WTC11 (cell line): Measurements from ENCODE around the gene SMIM10. TPM values are rescaled to one million over a fixed set of nuclear protein-coding genes. Genes with fewer than 3 reads are reported as not detected.

Experiments used
- ATAC-seq: fragments of 200-7000 bp; cut with Tn5 transposase; 2 replicates; pipeline ENCODE4 v1.10.0; 2021; ENCODE audit warnings: mild to moderate bottlenecking, moderate library complexity
- CTCF ChIA-PET: fragments of 300-600 bp; sonication (Branson Sonifier 250); formaldehyde crosslinking; loops from one replicate; lab custom pipeline; 2021; ENCODE audit warnings: antibody characterized with exemption; lab: Charles Lee
- POLR2A ChIA-PET: fragments of 350-600 bp; sonication (Branson Sonifier 250); formaldehyde crosslinking; loops from one replicate; lab custom pipeline; 2021; ENCODE audit warnings: antibody characterized with exemption; lab: Charles Lee
- DNase-seq: peaks from one replicate; pipeline ENCODE4 v3.0.0; 2021; ENCODE audit warnings: low spot score
- H3K27ac Mint-ChIP-seq: 2 replicates; pipeline ENCODE4 v1.8.0; 2021; ENCODE audit warnings: mixed read lengths
- H3K27me3 Mint-ChIP-seq: 2 replicates; pipeline ENCODE4 v1.8.0; 2021; ENCODE audit warnings: low read depth, mild to moderate bottlenecking, moderate library complexity, mixed read lengths
- H3K36me3 Mint-ChIP-seq: 2 replicates; pipeline ENCODE4 v1.8.0; 2021; ENCODE audit warnings: mixed read lengths
- H3K4me1 Mint-ChIP-seq: 2 replicates; pipeline ENCODE4 v1.8.0; 2022; ENCODE audit warnings: mixed read lengths
- H3K4me3 Mint-ChIP-seq: 2 replicates; pipeline ENCODE4 v1.8.0; 2021; ENCODE audit warnings: mild to moderate bottlenecking, moderate library complexity, mixed read lengths
- H3K9me3 Mint-ChIP-seq: 2 replicates; pipeline ENCODE4 v1.8.0; 2021; ENCODE audit warnings: mixed read lengths
- ATF3 ChIP-seq: sonication (generic); formaldehyde crosslinking; conservative IDR thresholded peaks from 2 replicates; pipeline ENCODE4 v1.8.1; 2022; ENCODE audit warnings: mild to moderate bottlenecking, missing genetic modification reagents
- CDX4 ChIP-seq: fragments of 250-450 bp; sonication (Bioruptor Pico); IDR thresholded peaks from 2 replicates; pipeline ENCODE4 v1.9.0; 2021; ENCODE audit warnings: moderate library complexity, mild to moderate bottlenecking, inconsistent platforms, borderline replicate concordance
- ELF4 ChIP-seq: sonication (generic); formaldehyde crosslinking; IDR thresholded peaks from 2 replicates; pipeline ENCODE4 v1.8.1; 2022; ENCODE audit warnings: low read depth, mild to moderate bottlenecking, moderate library complexity, missing genetic modification reagents
- KAT7 ChIP-seq: sonication (generic); formaldehyde crosslinking; IDR thresholded peaks from 2 replicates; pipeline ENCODE4 v1.8.1; 2023; ENCODE audit warnings: missing genetic modification reagents, mild to moderate bottlenecking, borderline replicate concordance
- MYBL2 ChIP-seq: sonication (generic); formaldehyde crosslinking; IDR thresholded peaks from 2 replicates; pipeline ENCODE4 v1.8.1; 2023; ENCODE audit warnings: mild to moderate bottlenecking, moderate library complexity, missing genetic modification reagents
- NFATC4 ChIP-seq: fragments of 250-450 bp; sonication (Bioruptor Pico); IDR thresholded peaks from 2 replicates; pipeline ENCODE4 v1.9.0; 2021; ENCODE audit warnings: mild to moderate bottlenecking
- NFYB ChIP-seq: sonication (generic); formaldehyde crosslinking; conservative IDR thresholded peaks from 2 replicates; pipeline ENCODE4 v1.8.0; 2022; ENCODE audit warnings: low read depth, missing genetic modification reagents
- RELA ChIP-seq: sonication (generic); formaldehyde crosslinking; IDR thresholded peaks from 2 replicates; pipeline ENCODE4 v1.8.1; 2022; ENCODE audit warnings: missing genetic modification reagents, mild to moderate bottlenecking, borderline replicate concordance
- TCF7 ChIP-seq: sonication (generic); formaldehyde crosslinking; IDR thresholded peaks from 2 replicates; pipeline ENCODE4 v1.8.0; 2022; ENCODE audit warnings: mild to moderate bottlenecking, low read depth, missing genetic modification reagents, moderate library complexity
- ZNF121 ChIP-seq: sonication (generic); formaldehyde crosslinking; IDR thresholded peaks from 2 replicates; pipeline ENCODE4 v1.8.0; 2023; ENCODE audit warnings: missing genetic modification reagents
- ZNF219 ChIP-seq: sonication (generic); formaldehyde crosslinking; IDR thresholded peaks from 2 replicates; pipeline ENCODE4 v1.8.0; 2023; ENCODE audit warnings: missing genetic modification reagents, mild to moderate bottlenecking, borderline replicate concordance
- ZNF281 ChIP-seq: sonication (generic); formaldehyde crosslinking; IDR thresholded peaks from 2 replicates; pipeline ENCODE4 v1.8.0; 2023; ENCODE audit warnings: mild to moderate bottlenecking, missing genetic modification reagents
- ZNF416 ChIP-seq: fragments of 250-450 bp; sonication (Bioruptor Pico); IDR thresholded peaks from 2 replicates; pipeline ENCODE4 v1.9.0; 2021; ENCODE audit warnings: mild to moderate bottlenecking, inconsistent platforms
- ZSCAN18 ChIP-seq: fragments of 250-450 bp; sonication (Bioruptor Pico); IDR thresholded peaks from 2 replicates; pipeline ENCODE4 v2.1.2; 2022; ENCODE audit warnings: mild to moderate bottlenecking, moderate library complexity
- total RNA-seq: library from RNA; stranded (reverse); gene quantifications from 3 replicates; pipeline ENCODE4 v1.2.3, GENCODE V29; 2021
- TF ChIP-seq, protein P1 (sequence below): fragments of 250-450 bp; sonication (Bioruptor Pico); IDR thresholded peaks from 2 replicates; pipeline ENCODE4 v1.9.0; 2021; ENCODE audit warnings: mild to moderate bottlenecking
- TF ChIP-seq, protein P2 (sequence below): fragments of 250-450 bp; sonication (Bioruptor Pico); IDR thresholded peaks from 2 replicates; pipeline ENCODE4 v1.9.0; 2021; ENCODE audit warnings: mild to moderate bottlenecking
- TF ChIP-seq, protein P3 (sequence below): sonication (generic); formaldehyde crosslinking; IDR thresholded peaks from 2 replicates; pipeline ENCODE4 v1.8.0; 2022; ENCODE audit warnings: mild to moderate bottlenecking, missing genetic modification reagents
- TF ChIP-seq, protein P4 (sequence below): sonication (generic); formaldehyde crosslinking; IDR thresholded peaks from 2 replicates; pipeline ENCODE4 v1.8.1; 2023; ENCODE audit warnings: mild to moderate bottlenecking, missing genetic modification reagents, moderate library complexity
- TF ChIP-seq, protein P5 (sequence below): sonication (generic); formaldehyde crosslinking; IDR thresholded peaks from 2 replicates; pipeline ENCODE4 v1.8.1; 2022; ENCODE audit warnings: mild to moderate bottlenecking, missing genetic modification reagents, moderate library complexity, borderline replicate concordance

SMIM10 gene
- total RNA-seq, 1 experiment from 2014 or later, result 1.3 TPM

GRCh38 chrX:134971926-134972325 is 18.9 kb upstream of the SMIM10 start (continued):
- no peak for TF ChIP-seq CDX4 (CRISPR knock-in tag)
- TF ChIP-seq, protein P1, sequence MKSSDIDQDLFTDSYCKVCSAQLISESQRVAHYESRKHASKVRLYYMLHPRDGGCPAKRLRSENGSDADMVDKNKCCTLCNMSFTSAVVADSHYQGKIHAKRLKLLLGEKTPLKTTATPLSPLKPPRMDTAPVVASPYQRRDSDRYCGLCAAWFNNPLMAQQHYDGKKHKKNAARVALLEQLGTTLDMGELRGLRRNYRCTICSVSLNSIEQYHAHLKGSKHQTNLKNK, result no peak

DNA sequence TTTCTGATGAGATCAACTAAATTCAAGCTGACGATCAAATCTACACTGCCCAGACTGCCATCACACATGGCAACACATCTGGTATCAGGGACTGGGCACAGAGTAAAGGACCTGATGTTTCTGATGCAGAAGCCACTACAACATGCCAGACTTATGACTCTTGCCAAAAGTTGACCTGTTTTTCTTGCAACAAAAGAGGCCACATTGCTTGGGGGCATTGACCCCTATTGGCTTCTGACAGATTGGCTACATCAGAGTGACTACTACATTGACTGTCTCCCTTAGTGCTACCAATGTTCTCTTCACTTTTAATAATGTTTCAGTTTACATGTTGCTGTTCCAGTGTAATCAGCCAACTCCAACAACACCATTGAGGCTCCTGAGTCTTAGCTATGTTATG is 15.3 kb upstream of the SMIM10 start:
- ChIA-PET CTCF (no interaction called here), POLR2A (no interaction called here)
- Mint-ChIP-seq H3K36me3 (no peaks in the 10 kb centered on the region), H3K27ac (no peak overlapping the region), H3K9me3 (0 out of 2 replicates have a peak, but pooled peaks cover 7% of the 10 kb centered on the region), H3K4me1 (no peaks in the 10 kb centered on the region), H3K4me3 (no peak overlapping the region), H3K27me3 (no peaks in the 10 kb centered on the region; the same call in 1 of the 2 replicates)
- TF ChIP-seq ZNF416, result no peak
- TF ChIP-seq NFATC4 (CRISPR knock-in tag), result no peak
- no peak for TF ChIP-seq MYBL2 (CRISPR knock-in tag)
- TF ChIP-seq TCF7 (CRISPR knock-in tag), result no peak
- no peak for TF ChIP-seq ATF3 (CRISPR knock-in tag)
- TF ChIP-seq, protein P2, sequence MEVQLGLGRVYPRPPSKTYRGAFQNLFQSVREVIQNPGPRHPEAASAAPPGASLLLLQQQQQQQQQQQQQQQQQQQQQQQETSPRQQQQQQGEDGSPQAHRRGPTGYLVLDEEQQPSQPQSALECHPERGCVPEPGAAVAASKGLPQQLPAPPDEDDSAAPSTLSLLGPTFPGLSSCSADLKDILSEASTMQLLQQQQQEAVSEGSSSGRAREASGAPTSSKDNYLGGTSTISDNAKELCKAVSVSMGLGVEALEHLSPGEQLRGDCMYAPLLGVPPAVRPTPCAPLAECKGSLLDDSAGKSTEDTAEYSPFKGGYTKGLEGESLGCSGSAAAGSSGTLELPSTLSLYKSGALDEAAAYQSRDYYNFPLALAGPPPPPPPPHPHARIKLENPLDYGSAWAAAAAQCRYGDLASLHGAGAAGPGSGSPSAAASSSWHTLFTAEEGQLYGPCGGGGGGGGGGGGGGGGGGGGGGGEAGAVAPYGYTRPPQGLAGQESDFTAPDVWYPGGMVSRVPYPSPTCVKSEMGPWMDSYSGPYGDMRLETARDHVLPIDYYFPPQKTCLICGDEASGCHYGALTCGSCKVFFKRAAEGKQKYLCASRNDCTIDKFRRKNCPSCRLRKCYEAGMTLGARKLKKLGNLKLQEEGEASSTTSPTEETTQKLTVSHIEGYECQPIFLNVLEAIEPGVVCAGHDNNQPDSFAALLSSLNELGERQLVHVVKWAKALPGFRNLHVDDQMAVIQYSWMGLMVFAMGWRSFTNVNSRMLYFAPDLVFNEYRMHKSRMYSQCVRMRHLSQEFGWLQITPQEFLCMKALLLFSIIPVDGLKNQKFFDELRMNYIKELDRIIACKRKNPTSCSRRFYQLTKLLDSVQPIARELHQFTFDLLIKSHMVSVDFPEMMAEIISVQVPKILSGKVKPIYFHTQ (CRISPR knock-in tag), result no peak
- no peak for TF ChIP-seq ZNF281 (CRISPR knock-in tag)
- TF ChIP-seq ZSCAN18, result no peak
- TF ChIP-seq, protein P3, sequence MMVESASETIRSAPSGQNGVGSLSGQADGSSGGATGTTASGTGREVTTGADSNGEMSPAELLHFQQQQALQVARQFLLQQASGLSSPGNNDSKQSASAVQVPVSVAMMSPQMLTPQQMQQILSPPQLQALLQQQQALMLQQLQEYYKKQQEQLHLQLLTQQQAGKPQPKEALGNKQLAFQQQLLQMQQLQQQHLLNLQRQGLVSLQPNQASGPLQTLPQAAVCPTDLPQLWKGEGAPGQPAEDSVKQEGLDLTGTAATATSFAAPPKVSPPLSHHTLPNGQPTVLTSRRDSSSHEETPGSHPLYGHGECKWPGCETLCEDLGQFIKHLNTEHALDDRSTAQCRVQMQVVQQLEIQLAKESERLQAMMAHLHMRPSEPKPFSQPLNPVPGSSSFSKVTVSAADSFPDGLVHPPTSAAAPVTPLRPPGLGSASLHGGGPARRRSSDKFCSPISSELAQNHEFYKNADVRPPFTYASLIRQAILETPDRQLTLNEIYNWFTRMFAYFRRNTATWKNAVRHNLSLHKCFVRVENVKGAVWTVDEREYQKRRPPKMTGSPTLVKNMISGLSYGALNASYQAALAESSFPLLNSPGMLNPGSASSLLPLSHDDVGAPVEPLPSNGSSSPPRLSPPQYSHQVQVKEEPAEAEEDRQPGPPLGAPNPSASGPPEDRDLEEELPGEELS (CRISPR knock-in tag), result no peak
- no peak for TF ChIP-seq ELF4 (CRISPR knock-in tag)
- no peak for TF ChIP-seq KAT7 (CRISPR knock-in tag)
- DNase-seq, result no peak
- no peak for ATAC-seq

GRCh38 chrX:134981910-134982309 is 8.9 kb upstream of the SMIM10 start:
- DNase-seq, result no peak
- no peak for TF ChIP-seq ZNF219 (CRISPR knock-in tag)
- no peak for TF ChIP-seq ZNF121
- TF ChIP-seq, protein P4, sequence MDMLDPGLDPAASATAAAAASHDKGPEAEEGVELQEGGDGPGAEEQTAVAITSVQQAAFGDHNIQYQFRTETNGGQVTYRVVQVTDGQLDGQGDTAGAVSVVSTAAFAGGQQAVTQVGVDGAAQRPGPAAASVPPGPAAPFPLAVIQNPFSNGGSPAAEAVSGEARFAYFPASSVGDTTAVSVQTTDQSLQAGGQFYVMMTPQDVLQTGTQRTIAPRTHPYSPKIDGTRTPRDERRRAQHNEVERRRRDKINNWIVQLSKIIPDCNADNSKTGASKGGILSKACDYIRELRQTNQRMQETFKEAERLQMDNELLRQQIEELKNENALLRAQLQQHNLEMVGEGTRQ (CRISPR knock-in tag), result no peak
- TF ChIP-seq, protein P5, sequence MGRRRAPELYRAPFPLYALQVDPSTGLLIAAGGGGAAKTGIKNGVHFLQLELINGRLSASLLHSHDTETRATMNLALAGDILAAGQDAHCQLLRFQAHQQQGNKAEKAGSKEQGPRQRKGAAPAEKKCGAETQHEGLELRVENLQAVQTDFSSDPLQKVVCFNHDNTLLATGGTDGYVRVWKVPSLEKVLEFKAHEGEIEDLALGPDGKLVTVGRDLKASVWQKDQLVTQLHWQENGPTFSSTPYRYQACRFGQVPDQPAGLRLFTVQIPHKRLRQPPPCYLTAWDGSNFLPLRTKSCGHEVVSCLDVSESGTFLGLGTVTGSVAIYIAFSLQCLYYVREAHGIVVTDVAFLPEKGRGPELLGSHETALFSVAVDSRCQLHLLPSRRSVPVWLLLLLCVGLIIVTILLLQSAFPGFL (CRISPR knock-in tag), result no peak
- no peak for TF ChIP-seq NFYB
- no peak for TF ChIP-seq RELA (CRISPR knock-in tag)
- Mint-ChIP-seq H3K36me3 (no peaks in the 10 kb centered on the region), H3K4me3 (no peak overlapping the region), H3K9me3 (no peaks in the 10 kb centered on the region), H3K4me1 (no peaks in the 10 kb centered on the region), H3K27me3 (no peaks in the 10 kb centered on the region; the same call in 1 of the 2 replicates), H3K27ac (no peak overlapping the region)
- no peak for ATAC-seq
- POLR2A ChIA-PET, result no interaction called here
- CTCF ChIA-PET, result no interaction called here
